Left colon (tissue), 2 donors: ENCODE data around the gene MPP1. TPM values are rescaled to one million over a fixed set of nuclear protein-coding genes. Genes with fewer than 3 reads are reported as not detected.
A peak's percentile ranks its signal among the peaks of the same experiment; 100 is the strongest.
"Not testable (repeated sequence)": the region's sequence is repeated elsewhere in the genome, so short reads cannot be mapped to it uniquely, and the experiment has no call there.

Source experiments
- ATAC-seq: fragments of 200-7000 bp; cut with Tn5 transposase; one replicate; pipeline ENCODE4 v1.9.1; 2020; ENCODE audit warnings: mild to moderate bottlenecking, moderate library complexity
- DNase-seq, 2 donors: peaks; one replicate each; pipeline ENCODE4 v3.0.0-alpha.2; 2020
- intact Hi-C, 2 donors: fragments of 100-400 bp; cut with DNase I in 1 of 2; cut with micrococcal nuclease in 1 of 2; formaldehyde crosslinking; loops; one replicate each; pipeline versions ENCODE4 v1.11.2 to v1.14.0; 2022; cut with DNase I, micrococcal nuclease
- long read RNA-seq: library from polyadenylated mRNA; unstranded; transcript quantifications from one replicate; pipeline ENCODE4 v2.0.0, GENCODE V29; 2021
- total RNA-seq, 2 donors: library from RNA; stranded (reverse); fragmentation: NEBNext Ultra II Directional; extraction: Animal tissue kit (Norgen Biotek cat#: 25700); gene quantifications; one replicate each; pipeline ENCODE4 v1.2.1, GENCODE V29; 2021
- donor health status: DM: no; HTN: no; CAD: no.
- donor health status: DM: yes; HTN: yes; CAD: no.

The MPP1 gene
- total RNA-seq = 10 to 100 TPM; 24.6 to 26.9 TPM
- long read RNA-seq, transcript MPP1-202 (12 exons, 2,042 nt) = major isoform, 47 of 50 reads
- long read RNA-seq, partial matches to known transcripts = 1 of 50 reads
- long read RNA-seq, other reads (novel, unspliced or antisense) = 0 of 50 reads

GRCh38 chrX:154804957-154805695, at the start of gene MPP1:
Gene MPP1 (minus strand): TSS chrX:154805485. CDS start chrX:154805373, 112 bp downstream.
- peak; percentile 72 to 80 for DNase-seq
- intact Hi-C loops = no loop called here

GRCh38 chrX:154850957-154851611, 45.8 kb upstream of the MPP1 start:
- ATAC-seq (no peak), DNase-seq (no peak)
- intact Hi-C loops = no loop called here

More at GRCh38 chrX:154804957-154805695, at the start of gene MPP1:
- ATAC-seq = peak; percentile 96

GRCh38 chrX:154840856-154841255, 35.6 kb upstream of the MPP1 start:
- DNase-seq (no peak), ATAC-seq (peak; percentile 54)
- intact Hi-C loops = no loop called here

GRCh38 chrX:154836163-154836562, 30.9 kb upstream of the MPP1 start:
- ATAC-seq (no peak), DNase-seq (no peak)
- intact Hi-C loops = no loop called here

GRCh38 chrX:154834562-154834961, 29.3 kb upstream of the MPP1 start, which contains the start of gene SMIM9:
Gene SMIM9 (minus strand): TSS chrX:154834662. CDS start chrX:154830856, 3,806 bp downstream.
- DNase-seq (no peak), ATAC-seq (no peak)

GRCh38 chrX:154833746-154834274, 28.5 kb upstream of the MPP1 start:
- DNase-seq (no peak), ATAC-seq (no peak)
- intact Hi-C loops = no loop called here

More at GRCh38 chrX:154834562-154834961, 29.3 kb upstream of the MPP1 start, which contains the start of gene SMIM9:
- intact Hi-C loops = no loop called here

- intact Hi-C loops = no loop called here
- ATAC-seq = no peak
- DNase-seq = no peak
These were observed 24.7 kb upstream of the MPP1 start for GRCh38 chrX:154829926-154830442.

- intact Hi-C loops = no loop called here
- ATAC-seq (no peak), DNase-seq (no peak)
These were observed 23.8 kb upstream of the MPP1 start for GRCh38 chrX:154829134-154829533.

GRCh38 chrX:154828016-154828408, 22.7 kb upstream of the MPP1 start:
- ATAC-seq = peak; percentile 94
- DNase-seq = no peak
- intact Hi-C loops = no loop called here

GRCh38 chrX:154827194-154828015, 22.1 kb upstream of the MPP1 start:
- ATAC-seq (peak; percentile 88), DNase-seq (no peak)
- intact Hi-C loops = no loop called here

GRCh38 chrX:154825586-154825985, 20.3 kb upstream of the MPP1 start:
- DNase-seq, ATAC-seq, intact Hi-C loops: not testable (repeated sequence)

- no peak for DNase-seq
- intact Hi-C loops = no loop called here
- no peak for ATAC-seq
These were observed 19.4 kb upstream of the MPP1 start for GRCh38 chrX:154824638-154825037.

- DNase-seq = no peak
- intact Hi-C loops = no loop called here
- no peak for ATAC-seq
These were observed 16.7 kb upstream of the MPP1 start for GRCh38 chrX:154822029-154822428.

GRCh38 chrX:154821523-154821922, 16.2 kb upstream of the MPP1 start:
- DNase-seq = no peak
- intact Hi-C loops = no loop called here

GRCh38 chrX:154819771-154820341, 14.6 kb upstream of the MPP1 start:
- ATAC-seq (no peak), DNase-seq (no peak)
- intact Hi-C loops = no loop called here

More at GRCh38 chrX:154821523-154821922, 16.2 kb upstream of the MPP1 start:
- no peak for ATAC-seq

- intact Hi-C loops = no loop called here
- no peak for DNase-seq
- ATAC-seq = no peak
These were observed 13.9 kb upstream of the MPP1 start for GRCh38 chrX:154818916-154819770.

GRCh38 chrX:154817048-154817618, 11.8 kb upstream of the MPP1 start:
- intact Hi-C loops = not testable (repeated sequence)

More at GRCh38 chrX:154817048-154817618, 11.8 kb upstream of the MPP1 start:
- DNase-seq, ATAC-seq: not testable (repeated sequence)
